HG03571 (cell line): ENCODE results near the gene SPDYE18.
"Not testable (repeated sequence)": the region's sequence is repeated elsewhere in the genome, so short reads cannot be mapped to it uniquely, and the experiment has no call there.

Experiments used
- ATAC-seq: cut with Tn5 transposase; IDR thresholded peaks from one replicate; pipeline ENCODE4 v1.9.1; 2021; ENCODE audit not compliant: unreplicated experiment

Gene SPDYE18

GRCh38 chr7:77006127-77007110 lies 55.9 kb downstream of the SPDYE18 start:
- ATAC-seq = not testable (repeated sequence)

- not testable (repeated sequence) for ATAC-seq
Measured at GRCh38 chr7:77005461-77006057, 56.8 kb downstream of the SPDYE18 start.

- ATAC-seq = not testable (repeated sequence)
Measured at GRCh38 chr7:77004151-77004550, 58.2 kb downstream of the SPDYE18 start.

GRCh38 chr7:77003241-77003640 lies 59.1 kb downstream of the SPDYE18 start:
- ATAC-seq = not testable (repeated sequence)

GRCh38 chr7:77002678-77003233 lies 59.6 kb downstream of the SPDYE18 start:
- ATAC-seq = not testable (repeated sequence)

GRCh38 chr7:77002104-77002503 lies 60.3 kb downstream of the SPDYE18 start:
- not testable (repeated sequence) for ATAC-seq
